ENCODE measurements around the gene FOXO3. TPM values are rescaled to one million over a fixed set of nuclear protein-coding genes. Genes with fewer than 3 reads are reported as not detected.

The FOXO3 gene
- polyA plus RNA-seq, 1 donor (not counting 4 experiments of a cell fraction or from before 2014, with no cell fraction given) = 17.6 TPM

DNA sequence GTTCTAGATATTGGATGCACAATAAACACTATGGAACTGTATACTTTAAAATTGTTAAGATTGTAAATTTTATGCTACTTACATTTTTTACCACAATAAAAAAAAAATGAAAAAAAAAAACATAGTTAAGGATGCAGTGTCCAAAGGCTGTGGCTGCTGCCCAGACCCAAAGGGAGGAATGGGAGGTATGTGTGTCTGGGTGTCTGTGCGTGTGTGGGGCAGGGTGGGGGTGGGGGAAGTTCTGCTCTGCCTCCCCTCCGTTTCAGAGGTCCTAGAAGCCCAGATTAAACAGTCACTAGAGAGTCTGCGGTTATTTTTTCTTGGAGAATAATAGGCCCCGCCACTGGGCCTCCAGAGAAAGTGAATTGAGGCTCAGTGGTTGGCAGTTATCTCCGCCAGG, 151.1 kb downstream of the FOXO3 start:
- Histone ChIP-seq H3K27ac (ENCODE audit: control insufficient read depth, insufficient read depth, low read length) (no peak overlapping the region), H3K27me3 (ENCODE audit: control insufficient read depth, extremely low read depth, insufficient read depth, low read length) (no peaks in the 10 kb centered on the region), H3K4me1 (ENCODE audit: control insufficient read depth, extremely low read depth, insufficient read depth, low read length) (peaks cover 2% of the 10 kb centered on the region), H3K9me3 (ENCODE audit: control insufficient read depth, low read depth, low read length) (no peaks in the 10 kb centered on the region), H2AFZ (ENCODE audit: control insufficient read depth, low read length) (no peak overlapping the region), H3K36me3 (ENCODE audit: control insufficient read depth in 2 of 2, extremely low read depth in 1 of 2, insufficient read depth in 2 of 2, low read length in 2 of 2) (no peaks in the 10 kb centered on the region), H4K20me1 (ENCODE audit: control insufficient read depth, extremely low read depth, insufficient read depth, low read length) (no peaks in the 10 kb centered on the region), H3K4me3 (ENCODE audit: control insufficient read depth in 2 of 3, extremely low read depth in 1 of 3, insufficient read depth in 2 of 3, low read depth in 1 of 3, low read length in 3 of 3) (no peak overlapping the region), H3K4me2 (ENCODE audit: control insufficient read depth, extremely low read depth, insufficient read depth, low read depth, low read length) (no peak overlapping the region), H3K9me1 (ENCODE audit: control insufficient read depth, extremely low read depth, insufficient read depth, low read length) (no peaks in the 10 kb centered on the region), H3K79me2 (ENCODE audit: control insufficient read depth, insufficient read depth, low read length) (no peaks in the 10 kb centered on the region), H3K9ac (ENCODE audit: control insufficient read depth, extremely low read depth, insufficient read depth, low read length) (no peak overlapping the region)
- DNase-seq (ENCODE audit: low read depth, low spot score) (no peak), FAIRE-seq (no peak)
- TF ChIP-seq EZH2 (IDR thresholded peaks at IDR 0.05; ENCODE audit: low read length) = no peak
- TF ChIP-seq, protein P1, sequence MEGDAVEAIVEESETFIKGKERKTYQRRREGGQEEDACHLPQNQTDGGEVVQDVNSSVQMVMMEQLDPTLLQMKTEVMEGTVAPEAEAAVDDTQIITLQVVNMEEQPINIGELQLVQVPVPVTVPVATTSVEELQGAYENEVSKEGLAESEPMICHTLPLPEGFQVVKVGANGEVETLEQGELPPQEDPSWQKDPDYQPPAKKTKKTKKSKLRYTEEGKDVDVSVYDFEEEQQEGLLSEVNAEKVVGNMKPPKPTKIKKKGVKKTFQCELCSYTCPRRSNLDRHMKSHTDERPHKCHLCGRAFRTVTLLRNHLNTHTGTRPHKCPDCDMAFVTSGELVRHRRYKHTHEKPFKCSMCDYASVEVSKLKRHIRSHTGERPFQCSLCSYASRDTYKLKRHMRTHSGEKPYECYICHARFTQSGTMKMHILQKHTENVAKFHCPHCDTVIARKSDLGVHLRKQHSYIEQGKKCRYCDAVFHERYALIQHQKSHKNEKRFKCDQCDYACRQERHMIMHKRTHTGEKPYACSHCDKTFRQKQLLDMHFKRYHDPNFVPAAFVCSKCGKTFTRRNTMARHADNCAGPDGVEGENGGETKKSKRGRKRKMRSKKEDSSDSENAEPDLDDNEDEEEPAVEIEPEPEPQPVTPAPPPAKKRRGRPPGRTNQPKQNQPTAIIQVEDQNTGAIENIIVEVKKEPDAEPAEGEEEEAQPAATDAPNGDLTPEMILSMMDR (optimal IDR thresholded peaks at IDR 0.05 in 1 of 3, IDR thresholded peaks at IDR 0.05 in 1 of 3, conservative IDR thresholded peaks at IDR 0.05 in 1 of 3; ENCODE audit: extremely low read depth in 1 of 3, insufficient read depth in 2 of 3, low read length in 3 of 3) = no peak
- dilution Hi-C loops (cut with MboI; ENCODE audit: extremely low pct_ligation_motif_present, low sequenced_read_pairs) = no loop called here

DNA sequence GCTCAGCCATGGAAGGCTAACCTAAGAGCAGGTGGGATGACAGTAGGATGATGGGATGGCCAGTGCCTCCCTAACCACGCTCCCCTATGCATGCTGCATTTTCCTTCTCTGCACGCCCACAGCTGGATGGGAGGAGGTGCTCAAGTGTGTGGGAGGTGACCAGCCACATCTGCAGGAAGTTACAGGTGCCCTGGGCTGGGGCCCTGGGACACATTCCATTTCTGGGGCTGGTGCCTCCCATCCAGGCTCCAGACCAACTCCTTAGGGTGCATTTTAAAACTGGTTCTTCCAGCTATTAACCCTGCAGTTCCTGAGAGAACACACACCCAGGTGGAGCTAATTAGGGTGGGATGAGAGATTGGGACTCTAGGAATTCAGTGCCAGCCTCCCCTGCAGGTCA, 152.2 kb downstream of the FOXO3 start:
- Histone ChIP-seq H3K27ac (ENCODE audit: control insufficient read depth, insufficient read depth, low read length) (no peak overlapping the region), H3K4me1 (ENCODE audit: control insufficient read depth, extremely low read depth, insufficient read depth, low read length) (peaks cover 2% of the 10 kb centered on the region), H3K4me3 (ENCODE audit: control insufficient read depth in 2 of 3, extremely low read depth in 1 of 3, insufficient read depth in 2 of 3, low read depth in 1 of 3, low read length in 3 of 3) (no peak overlapping the region), H2AFZ (ENCODE audit: control insufficient read depth, low read length) (no peak overlapping the region), H3K9me1 (ENCODE audit: control insufficient read depth, extremely low read depth, insufficient read depth, low read length) (no peaks in the 10 kb centered on the region), H3K36me3 (ENCODE audit: control insufficient read depth in 2 of 2, extremely low read depth in 1 of 2, insufficient read depth in 2 of 2, low read length in 2 of 2) (no peaks in the 10 kb centered on the region), H3K9me3 (ENCODE audit: control insufficient read depth, low read depth, low read length) (no peaks in the 10 kb centered on the region), H3K4me2 (ENCODE audit: control insufficient read depth, extremely low read depth, insufficient read depth, low read depth, low read length) (no peak overlapping the region), H4K20me1 (ENCODE audit: control insufficient read depth, extremely low read depth, insufficient read depth, low read length) (no peaks in the 10 kb centered on the region), H3K9ac (ENCODE audit: control insufficient read depth, extremely low read depth, insufficient read depth, low read length) (no peak overlapping the region), H3K27me3 (ENCODE audit: control insufficient read depth, extremely low read depth, insufficient read depth, low read length) (no peaks in the 10 kb centered on the region), H3K79me2 (ENCODE audit: control insufficient read depth, insufficient read depth, low read length) (no peaks in the 10 kb centered on the region)
- no peak for TF ChIP-seq EZH2 (IDR thresholded peaks at IDR 0.05; ENCODE audit: low read length)
- TF ChIP-seq, protein P1 (optimal IDR thresholded peaks at IDR 0.05 in 1 of 3, IDR thresholded peaks at IDR 0.05 in 1 of 3, conservative IDR thresholded peaks at IDR 0.05 in 1 of 3; ENCODE audit: extremely low read depth in 1 of 3, insufficient read depth in 2 of 3, low read length in 3 of 3) = no peak
- FAIRE-seq = no peak
- DNase-seq (ENCODE audit: low read depth, low spot score) = no peak
- dilution Hi-C loops (cut with MboI; ENCODE audit: extremely low pct_ligation_motif_present, low sequenced_read_pairs) = no loop called here
